Left hindlimb (tissue), 1 donor: Measurements from ENCODE around the gene PRTN3.

ENCODE experiments used
- DNase-seq: peaks from one replicate; pipeline ENCODE4 v3.0.0-alpha.2; 2018

Gene PRTN3, protein sequence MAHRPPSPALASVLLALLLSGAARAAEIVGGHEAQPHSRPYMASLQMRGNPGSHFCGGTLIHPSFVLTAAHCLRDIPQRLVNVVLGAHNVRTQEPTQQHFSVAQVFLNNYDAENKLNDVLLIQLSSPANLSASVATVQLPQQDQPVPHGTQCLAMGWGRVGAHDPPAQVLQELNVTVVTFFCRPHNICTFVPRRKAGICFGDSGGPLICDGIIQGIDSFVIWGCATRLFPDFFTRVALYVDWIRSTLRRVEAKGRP

DNA sequence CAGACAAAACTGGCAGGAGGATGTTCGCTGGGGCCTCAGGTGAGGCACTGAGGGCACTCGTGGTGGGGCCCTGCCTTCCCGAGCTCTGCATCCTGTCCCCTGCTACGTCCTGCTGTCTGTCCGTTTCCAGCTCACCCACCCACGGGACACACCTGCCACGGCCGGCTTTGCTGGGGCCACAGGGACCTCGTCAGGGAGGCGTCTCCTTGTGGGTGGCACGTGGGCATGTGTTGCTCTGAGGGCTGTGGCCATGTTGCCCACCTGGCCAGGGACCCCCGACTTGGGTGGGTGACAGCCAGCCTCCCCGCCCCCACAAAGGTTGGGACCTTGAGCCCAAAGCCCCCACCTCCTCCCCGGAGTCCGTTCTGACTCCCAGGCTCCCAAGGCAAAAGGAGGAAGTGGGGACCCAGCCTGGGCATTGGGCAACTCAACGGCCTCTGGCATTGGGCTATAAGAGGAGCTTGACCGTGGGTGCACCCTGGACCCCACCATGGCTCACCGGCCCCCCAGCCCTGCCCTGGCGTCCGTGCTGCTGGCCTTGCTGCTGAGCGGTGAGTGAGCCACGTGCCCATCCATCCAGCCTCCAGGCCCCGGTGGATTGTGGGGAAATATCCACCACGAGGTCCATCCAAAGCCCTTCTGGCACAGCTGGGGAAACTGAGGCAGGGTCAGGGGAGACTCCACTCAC is at the start of gene PRTN3:
Gene PRTN3 (plus strand): TSS at position 481 of the 688 bp plus-strand sequence. CDS start 10 bp downstream, at position 491.
- no peak for DNase-seq

DNA sequence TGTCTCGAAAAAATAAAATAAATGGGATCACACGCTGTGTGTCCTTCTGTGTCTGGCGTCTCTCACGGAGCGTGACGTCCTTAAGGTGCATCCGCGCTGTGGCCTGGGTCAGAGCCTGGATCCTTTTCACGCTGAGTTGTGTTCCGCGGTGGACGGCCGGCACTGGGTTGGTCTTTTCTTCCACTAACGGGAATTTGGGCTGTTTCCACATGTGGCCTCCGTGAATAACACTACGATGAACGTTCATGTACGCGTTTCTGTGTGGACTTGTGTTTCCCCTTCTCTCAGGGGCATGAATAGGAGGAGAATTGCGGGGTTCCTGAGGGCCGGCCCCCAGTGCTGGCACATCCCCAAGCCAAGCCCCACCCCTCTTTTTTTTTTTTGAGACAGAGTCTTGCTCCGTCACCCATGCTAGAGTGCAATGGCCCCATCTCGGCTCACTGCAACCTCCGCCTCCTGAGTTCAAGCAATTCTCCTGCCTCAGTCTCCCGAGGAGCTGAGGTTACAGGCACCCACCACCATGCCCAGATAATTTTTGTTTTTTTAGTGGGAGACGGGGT is 49.7 kb upstream of the PRTN3 start:
- DNase-seq: peak; percentile 18

DNA sequence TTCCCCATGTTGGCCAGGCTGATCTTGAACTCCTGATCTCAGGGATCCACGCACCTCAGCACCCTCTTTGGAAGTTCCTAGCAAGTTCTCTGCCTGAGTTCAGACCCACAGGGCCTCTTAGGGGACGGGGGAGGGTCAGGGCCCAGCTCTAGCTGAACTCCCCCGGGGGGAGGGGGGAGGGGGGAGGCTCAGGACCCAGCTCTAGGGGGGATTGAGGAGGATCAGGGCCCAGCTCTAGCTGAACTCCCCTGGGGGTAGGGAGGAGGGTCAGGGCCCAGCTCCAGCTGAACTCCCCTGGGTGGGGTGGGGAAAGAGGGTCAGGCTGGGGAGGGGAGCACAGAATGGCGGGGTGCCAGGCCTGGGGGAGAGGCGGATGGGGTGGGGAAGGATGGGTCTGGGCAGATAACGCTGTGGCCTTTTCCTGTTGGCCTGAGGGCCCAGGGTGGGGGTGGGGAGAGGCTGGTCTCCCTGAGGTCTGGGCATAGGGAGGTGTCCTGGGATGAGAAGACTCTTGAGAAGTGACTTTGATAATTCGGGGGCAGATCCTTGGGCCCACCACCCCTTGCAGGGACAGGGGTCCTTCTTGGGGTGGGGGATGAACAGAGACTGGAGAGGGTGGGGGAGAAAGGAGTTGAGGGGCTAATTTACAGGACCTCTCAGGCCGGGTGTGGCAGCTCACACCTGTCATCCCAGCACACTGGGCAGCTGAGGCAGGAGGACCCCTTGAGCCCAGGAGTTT is 49.1 kb upstream of the PRTN3 start:
- peak; percentile 47 for DNase-seq

DNA sequence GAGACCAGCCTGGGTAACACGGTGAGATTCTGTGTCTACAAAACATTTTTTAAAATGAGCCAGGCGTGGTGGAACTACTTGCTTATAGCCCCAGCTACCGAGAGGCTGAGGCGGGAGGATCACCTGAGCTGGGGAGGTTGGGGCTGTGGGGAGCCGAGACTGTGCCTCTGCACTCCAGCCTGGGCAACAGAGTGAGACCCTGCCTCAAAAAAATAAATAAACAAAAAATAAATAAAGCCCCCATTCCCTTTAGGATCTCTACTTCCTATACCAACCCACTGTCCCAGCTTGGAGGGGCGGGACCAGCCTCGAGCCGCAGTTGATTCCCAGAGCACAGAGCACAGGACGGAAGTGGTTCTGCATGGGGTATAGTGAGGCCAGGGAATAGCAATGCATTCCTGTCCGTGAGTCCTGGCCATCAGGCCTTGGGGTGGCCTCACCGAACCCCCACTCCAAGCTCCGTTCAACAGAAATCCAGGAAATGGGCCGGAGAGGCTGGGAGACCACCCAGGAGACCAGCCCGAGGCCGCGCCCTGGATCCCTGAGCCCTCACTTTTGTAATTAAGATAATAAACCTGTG is 48.4 kb upstream of the PRTN3 start:
- peak; percentile 29 for DNase-seq

DNA sequence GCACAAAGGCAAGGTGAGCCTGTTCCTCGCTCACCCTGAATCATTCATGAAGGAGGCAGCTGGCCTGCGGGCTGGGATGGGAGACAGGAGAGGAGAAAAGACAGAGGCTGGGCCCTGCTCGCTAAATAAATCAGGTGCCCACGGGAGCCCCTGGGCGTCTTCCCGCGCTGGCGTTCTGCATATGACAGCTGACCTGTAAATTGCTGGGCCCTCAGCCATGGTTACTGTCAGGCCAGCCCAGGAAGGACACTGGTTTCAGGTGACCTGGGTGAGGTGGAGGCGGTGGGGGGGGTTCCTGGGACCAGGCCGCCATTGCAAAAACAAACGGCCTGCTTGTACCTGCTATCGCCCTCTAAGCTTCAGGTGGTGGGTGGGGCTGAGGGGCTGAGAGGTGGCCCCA is 47.0 kb upstream of the PRTN3 start:
- DNase-seq: peak; percentile 30

DNA sequence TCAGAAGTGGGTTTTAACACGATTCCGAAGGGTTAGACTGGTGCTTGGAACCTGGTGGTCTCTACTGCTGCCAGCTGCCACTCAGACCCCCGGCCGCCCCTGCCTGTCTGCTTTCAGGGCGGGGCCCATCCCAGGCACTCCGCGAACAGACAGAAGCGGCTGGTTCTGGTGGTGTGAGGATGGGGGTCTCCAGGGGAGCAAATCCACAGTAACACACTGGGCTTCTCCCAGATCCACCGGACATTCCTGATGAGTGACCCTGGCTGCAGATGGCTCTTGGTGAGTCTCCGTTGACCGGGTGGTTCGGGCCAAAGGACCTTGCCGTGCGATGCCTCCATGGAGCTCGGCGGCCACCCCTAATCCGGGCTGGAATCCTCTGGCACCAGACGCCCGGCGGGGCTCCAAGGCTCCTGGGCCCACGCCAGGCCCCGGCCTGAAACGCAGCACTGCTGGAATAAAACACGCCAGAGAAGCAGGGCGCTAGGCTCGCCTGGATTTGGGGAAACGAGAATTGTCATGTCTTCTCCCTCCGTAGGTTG is 45.7 kb upstream of the PRTN3 start:
- peak; percentile 58 for DNase-seq

DNA sequence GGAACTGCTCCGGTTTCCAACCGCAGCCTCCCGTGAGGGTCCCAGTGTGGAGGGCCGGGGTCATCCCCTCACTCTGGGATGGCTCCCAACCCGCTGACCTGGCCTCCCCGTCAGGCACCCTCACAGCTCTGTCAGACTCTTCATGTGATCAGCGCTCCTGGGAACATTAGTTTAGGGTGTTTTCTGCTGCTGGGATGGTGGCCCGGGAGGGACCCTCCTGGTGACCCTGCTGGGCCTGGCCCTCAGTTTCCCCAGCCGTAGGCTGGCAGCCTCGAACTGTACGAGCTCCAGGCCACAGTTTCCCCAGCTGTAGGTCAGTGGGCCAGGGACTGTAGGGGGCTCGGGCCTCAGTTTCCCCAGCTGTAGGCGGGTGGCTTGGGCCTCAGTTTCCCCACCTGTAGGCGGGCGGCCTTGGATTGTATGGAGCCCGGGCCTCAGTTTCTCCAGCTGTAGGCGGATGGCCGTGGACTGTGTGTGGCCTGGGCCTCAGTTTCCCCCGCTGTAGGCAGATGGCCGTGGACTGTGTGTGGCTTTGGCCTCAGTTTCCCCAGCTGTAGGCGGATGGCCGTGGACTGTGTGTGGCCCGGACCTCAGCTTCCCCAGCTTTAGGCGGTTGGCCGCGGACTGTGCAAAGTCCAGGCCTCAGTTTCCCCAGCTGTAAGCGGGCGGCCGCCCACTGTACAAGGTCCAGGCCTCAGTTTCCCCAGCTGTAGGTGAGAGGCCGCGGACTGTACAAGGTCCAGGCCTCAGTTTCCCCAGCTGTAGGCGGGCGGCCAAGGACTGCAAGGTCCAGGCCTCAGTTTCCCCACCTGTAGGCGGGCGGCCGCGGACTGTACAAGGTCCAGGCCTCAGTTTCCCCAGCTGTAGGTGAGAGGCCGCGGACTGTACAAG is 44.9 kb upstream of the PRTN3 start:
- peak; percentile 45 for DNase-seq

DNA sequence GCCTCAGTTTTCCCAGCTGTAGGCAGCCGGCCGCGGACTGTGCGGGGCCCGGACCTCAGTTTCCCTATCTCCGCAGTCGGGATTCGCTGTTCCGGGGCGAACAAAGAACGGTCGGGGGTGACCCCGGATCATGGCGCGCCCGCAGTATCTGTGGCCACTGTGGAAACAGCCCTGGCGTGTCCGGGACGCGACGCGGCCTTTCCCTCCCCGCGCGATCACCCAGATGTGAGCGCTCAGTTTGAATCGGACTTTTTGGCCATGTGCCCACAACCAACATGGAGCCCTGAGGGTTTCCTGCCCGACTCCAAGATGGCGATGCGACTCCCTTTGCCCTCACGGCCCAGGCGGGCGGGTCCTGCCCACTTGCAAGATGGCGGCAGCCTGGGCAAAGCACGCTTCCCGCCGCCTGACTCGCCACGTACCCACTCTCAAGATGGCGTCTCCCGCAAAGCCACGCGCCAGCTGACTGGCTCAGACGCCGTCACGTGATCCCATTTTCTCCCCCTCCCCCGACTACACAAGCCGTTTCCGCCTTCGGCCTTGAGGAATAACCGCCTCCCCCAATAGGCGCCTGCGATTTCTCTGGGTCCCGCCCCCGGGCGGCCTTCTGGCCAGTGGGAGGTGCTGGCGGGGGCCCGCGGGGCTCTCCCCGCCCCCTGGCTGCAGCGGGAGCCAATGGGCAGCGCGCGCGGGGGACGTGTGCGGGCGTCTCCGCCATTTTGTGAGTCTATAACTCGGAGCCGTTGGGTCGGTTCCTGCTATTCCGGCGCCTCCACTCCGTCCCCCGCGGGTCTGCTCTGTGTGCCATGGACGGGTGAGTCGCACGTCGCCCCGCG is 43.9 kb upstream of the PRTN3 start, which contains the start of gene PTBP1:
Gene PTBP1 (plus strand): TSS at position 761 of the 836 bp plus-strand sequence. CDS start 46 bp downstream, at position 807.
- peak; percentile 100 for DNase-seq

DNA sequence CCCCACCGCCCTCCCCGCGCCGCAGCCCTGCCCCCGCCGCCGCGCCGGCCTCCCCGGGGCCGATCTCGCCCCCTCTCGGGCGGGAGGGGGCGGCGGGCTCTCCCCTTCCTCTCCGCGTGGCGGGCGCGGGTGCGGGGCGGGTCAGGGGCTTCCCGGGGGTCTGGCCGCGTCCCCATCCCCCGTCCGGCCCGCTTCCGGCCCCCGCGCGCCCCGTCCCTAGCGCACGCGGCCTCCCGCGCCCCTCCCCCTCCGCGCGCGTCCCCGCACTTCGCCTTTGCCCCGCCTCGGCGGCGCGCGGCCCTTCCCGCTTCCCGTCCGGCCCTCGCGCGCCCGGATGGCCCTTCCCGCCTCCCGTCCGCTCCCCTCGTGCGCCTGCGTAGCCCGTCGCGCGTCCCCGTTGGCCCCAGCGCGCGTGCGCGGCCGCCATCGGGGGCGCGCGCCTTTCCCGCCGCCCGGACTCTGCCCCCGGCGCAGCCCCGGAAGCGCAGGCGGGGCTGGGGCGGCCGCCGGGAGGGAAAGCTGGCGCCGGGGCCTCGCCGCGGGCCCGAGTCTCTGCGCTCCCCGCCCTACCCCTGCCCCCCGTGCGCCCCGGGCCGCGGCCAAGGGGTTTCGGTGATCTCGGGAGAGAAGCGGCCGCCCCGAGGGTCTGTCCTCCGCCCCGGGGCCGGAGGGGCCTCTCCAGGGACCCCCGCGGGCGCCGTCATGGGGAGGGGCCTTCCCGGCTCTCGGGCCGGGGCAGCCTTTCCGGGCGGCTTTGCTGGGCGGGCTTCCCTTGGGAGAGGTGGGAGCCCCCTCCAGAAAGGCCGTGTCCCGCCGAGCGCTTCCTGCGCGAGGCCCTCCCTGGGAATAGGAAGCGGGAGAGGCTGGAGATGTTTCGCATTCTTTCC is 43.0 kb upstream of the PRTN3 start:
- peak; percentile 91 for DNase-seq

DNA sequence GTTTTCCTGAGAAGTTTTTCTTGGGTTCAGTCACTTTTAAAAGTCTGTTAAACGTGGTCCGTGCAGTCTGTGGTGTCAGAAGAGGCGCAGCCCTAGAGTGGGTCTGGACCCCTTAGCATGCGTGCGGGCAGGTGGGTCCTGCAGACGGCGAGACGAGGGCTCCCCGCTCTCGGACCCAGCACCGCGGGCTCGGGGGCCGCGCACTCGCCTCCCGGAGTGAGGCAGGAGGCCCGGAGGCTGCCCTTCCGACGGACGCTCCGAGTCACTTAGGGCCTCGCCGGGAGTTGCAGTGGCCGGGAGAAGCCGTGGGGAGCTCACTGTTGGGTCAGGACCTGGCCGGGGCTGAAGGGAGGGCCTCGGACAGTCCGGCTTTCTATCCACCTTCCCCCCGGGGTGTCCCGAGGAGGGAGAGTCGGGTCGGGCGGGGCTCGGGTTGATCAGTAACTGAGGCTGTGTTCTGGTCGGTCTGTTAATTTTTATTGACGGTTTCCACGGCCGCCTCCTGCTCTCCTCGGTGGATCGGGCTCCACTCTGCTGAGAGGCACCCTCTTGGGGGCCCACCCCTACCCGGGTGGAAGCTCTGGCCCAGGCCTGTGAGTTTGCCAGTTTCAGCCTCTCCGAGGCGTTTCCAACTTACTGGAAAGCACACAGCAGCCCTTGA is 42.3 kb upstream of the PRTN3 start:
- DNase-seq: peak; percentile 48

DNA sequence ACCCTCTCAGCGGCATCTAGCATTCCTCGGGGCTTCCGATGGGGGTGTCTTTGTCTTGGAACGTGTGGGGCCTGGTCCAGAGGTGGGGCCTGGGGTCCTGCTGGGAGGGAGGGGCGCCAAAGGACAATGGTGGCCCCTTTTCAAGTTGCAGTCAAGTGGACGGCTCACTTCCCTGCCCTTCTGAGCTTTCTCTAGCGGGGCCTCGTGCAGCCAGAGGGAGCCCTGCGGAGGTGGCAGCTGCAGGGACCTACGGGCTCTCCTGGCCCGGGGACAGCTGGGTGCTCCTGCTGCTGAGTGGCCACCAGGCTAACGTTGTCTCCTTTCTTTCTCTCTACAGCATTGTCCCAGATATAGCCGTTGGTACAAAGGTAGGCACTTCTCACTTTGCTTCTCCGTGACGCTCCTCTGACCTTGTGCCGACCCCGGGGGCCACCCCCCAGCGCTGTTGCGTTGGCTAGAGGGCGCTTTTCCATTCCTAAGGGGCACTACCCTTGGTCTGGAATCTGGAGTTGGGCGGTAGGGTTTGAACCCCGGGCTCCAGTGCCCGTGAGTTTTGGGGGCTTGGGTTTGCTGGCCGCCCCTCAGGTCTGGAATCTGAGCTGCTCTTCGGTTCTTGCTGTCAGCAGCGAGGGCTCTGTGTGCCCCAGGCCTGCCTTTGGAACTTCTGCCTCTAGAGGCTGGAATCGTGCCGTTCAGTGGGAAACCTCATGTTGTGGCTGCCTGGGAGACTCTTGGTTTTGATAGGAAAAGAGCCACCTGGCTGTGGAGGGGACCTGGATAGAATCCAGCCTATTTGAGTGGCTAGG is 41.5 kb upstream of the PRTN3 start:
- DNase-seq: peak; percentile 46

DNA sequence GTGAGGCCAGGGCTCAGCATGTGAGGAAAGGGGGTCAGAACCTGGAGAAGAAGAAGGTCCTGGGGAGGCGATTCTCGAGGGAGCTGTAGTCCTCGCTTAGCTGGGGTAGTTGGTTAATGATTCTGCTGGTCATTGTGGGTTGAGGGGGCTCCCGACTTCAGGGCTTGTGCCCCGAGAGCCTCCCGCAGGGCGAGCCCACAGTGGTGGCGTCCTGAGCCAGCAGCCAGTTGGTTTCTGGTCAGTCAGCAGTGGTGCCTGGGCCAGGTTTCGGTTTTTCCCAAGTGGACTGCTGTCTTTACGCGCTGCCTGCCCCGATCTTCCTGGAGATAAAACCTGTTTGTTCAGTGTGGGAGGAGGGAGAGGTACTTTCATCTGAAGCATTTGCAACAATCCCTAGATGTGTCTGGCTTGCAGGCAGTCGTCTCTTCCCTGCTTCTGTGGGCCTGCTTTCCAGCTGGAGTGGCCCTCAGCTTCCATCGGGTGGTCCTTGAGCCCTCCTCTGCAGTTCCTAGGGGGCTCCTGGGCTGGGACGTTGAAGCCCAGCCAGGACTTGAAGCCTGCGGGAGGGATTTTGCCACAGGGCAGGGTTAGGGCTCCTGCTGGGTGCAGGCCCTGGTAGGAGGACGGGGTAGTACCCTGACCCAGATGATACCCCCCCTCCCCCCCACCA is 40.3 kb upstream of the PRTN3 start:
- no peak for DNase-seq

DNA sequence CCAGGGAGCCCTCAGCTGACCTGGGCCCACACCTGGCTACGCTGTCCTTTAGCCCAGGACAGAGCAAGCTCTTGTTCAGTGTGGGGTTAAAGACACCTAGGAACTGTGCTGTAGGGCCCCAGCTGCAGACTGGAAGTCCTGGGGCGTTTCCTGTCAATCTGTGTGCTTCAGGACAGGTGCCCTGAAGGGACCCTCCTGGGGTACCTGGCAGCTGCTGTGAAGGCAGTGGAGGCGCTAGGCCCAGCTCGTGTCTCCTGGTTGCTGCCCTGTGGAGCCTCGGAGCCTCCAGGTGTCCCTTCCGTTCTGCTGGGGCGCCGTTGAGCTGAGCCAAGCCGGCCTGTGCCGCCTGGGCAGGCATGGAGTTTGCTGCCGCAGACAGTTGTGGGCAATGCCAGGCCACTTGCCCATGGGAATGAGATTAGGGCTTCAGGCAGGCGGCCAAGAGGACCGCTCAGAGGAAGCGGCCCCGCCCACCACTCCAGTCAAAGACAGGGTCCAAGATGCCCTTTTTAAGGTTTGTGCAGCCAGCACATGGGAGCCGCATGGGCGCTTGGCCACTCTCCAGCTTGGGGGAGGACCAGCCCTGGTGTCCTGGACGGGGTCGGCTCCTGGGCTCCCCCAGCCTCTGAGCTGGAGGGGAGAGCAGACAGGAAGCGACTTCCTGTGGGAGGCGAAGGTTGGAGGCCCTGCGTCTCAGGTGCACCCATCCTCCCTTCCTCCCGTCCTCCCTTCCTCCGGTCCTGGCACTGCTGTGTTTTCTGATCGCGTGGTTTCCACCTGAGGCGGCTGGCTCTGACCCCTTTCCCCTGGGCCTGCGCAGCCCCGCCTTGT is 39.6 kb upstream of the PRTN3 start:
- peak; percentile 70 for DNase-seq

DNA sequence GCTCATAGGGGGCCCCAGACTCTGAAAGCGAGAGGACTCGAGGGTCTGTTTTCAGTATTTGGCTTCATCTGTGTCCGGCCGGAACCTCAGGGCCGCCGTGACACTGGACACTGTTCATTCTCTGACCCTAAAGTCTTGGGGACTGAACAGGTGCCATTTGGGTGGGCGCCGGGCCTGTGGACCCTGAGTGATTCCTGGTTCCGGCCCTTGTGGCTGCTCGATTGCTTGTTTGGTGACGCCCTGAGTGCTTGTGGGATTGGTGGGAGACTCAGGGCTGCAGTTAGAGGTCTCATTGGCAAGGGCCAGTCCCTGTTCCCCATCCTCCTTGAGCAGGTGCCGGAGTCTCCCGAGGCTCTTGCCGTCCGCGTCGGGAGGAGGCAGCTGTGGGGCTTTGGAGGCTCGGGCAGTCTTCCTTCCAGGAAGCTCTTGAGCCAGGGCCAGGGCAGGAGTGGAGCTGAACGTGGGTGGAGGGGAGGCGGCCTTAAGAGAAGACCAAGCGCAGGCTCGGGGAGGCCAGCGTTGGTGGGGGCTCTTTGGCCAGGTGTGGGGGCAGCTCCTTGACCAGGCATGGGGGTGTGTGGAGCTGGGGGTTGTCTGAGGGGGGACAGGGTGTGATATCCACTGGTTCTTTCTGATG is 38.8 kb upstream of the PRTN3 start:
- peak; percentile 71 for DNase-seq

DNA sequence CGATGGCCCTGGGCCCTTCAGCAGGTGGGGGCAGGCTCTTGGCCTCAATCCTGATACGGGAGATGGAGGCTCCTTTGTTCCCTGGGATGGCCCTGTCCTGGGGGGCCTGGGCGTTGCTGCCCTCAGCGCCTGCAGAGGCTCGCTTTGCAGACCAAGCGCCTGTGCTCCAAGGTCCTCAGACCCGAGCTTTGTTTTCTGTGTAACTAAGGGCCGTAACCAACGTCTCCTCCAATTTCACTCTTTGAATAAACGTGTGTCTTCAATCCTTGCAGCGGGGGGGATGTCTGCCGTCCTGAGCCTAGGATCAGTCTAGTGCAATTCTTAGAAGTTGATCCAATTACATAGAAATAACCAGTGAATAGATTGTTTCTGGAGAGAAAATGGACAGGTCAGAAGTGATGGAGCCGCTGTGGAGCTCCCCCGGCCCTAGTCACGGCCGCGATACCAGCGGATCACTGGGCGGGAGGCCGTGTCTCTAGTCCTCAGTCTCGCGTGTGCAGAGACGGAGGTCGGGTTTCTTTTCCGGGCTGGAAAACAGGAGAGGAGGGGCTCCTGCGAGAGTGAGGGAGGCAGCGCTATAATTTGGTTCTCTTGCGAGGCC is 38.2 kb upstream of the PRTN3 start:
- no peak for DNase-seq

DNA sequence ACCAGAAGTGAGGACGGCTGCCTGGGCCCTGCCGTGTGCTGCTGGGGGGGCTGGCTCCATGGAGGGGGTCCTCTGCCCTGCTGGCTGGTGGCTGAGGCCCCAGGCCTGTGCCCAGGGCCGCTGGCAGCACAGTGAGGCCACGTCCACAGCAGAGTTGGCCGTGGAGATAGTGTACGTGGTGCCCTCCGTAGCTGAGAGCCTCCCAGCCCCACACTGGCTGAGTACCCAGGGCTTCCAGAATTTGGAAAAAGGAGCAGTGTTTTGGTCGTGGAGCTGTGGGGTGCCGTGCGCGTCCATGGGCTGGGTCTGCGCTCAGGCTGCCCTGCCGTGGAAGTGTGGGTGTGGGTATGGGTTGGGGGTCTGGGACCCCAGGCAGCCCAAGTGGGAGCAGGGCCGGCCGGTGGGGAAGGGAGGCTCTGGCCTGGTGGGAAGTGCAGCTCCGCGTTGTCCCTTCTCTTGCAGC is 37.7 kb upstream of the PRTN3 start:
- DNase-seq: no peak
